HL-60 (cell line): ENCODE results near the gene ATAD3C.
A peak's percentile ranks its signal among the peaks of the same experiment; 100 is the strongest.

Experiments
- DNase-seq, 2 experiments: peaks; one replicate each; pipeline ENCODE4 v3.0.0-alpha.2; 2010 to 2020; ENCODE audit warnings: low read depth in 1 of 2, low spot score in 1 of 2
- H3K27ac ChIP-seq: fragments of 250-450 bp; sonication (Bioruptor Pico); replicated peaks from 2 replicates; pipeline ENCODE4 v1.5.1; 2020; ENCODE audit warnings: mild to moderate bottlenecking, moderate library complexity
- H3K27me3 ChIP-seq: fragments of 250-450 bp; sonication (Bioruptor Pico); 2 replicates; pipeline ENCODE4 v1.5.1; 2021; ENCODE audit warnings: mild to moderate bottlenecking, moderate library complexity; ENCODE audit not compliant: insufficient read depth, poor library complexity, severe bottlenecking
- H3K4me3 ChIP-seq: replicated peaks from 2 replicates; pipeline ENCODE4 v1.5.1; 2011; ENCODE audit warnings: mild to moderate bottlenecking, control low read depth, low read length; ENCODE audit not compliant: insufficient read depth
- GABPA ChIP-seq: IDR thresholded peaks from 2 replicates; pipeline ENCODE4 v1.6.1; 2012; ENCODE audit warnings: low read depth
- POLR2AphosphoS5 ChIP-seq: IDR thresholded peaks from 2 replicates; pipeline ENCODE4 v1.6.1; 2012; ENCODE audit warnings: low read depth
- SPI1 ChIP-seq: IDR thresholded peaks from 2 replicates; pipeline ENCODE4 v1.6.1; 2012; ENCODE audit warnings: low read depth, mild to moderate bottlenecking, borderline replicate concordance
- TF ChIP-seq, protein P1 (sequence below): IDR thresholded peaks from 2 replicates; pipeline ENCODE4 v1.6.1; 2012; ENCODE audit warnings: low read depth; ENCODE audit not compliant: insufficient replicate concordance
- TF ChIP-seq, protein P2 (sequence below): IDR thresholded peaks from one replicate; pipeline ENCODE4 v1.5.1; 2011; ENCODE audit warnings: low read length, control low read depth, inconsistent platforms; ENCODE audit not compliant: insufficient read depth

The ATAD3C gene

DNA sequence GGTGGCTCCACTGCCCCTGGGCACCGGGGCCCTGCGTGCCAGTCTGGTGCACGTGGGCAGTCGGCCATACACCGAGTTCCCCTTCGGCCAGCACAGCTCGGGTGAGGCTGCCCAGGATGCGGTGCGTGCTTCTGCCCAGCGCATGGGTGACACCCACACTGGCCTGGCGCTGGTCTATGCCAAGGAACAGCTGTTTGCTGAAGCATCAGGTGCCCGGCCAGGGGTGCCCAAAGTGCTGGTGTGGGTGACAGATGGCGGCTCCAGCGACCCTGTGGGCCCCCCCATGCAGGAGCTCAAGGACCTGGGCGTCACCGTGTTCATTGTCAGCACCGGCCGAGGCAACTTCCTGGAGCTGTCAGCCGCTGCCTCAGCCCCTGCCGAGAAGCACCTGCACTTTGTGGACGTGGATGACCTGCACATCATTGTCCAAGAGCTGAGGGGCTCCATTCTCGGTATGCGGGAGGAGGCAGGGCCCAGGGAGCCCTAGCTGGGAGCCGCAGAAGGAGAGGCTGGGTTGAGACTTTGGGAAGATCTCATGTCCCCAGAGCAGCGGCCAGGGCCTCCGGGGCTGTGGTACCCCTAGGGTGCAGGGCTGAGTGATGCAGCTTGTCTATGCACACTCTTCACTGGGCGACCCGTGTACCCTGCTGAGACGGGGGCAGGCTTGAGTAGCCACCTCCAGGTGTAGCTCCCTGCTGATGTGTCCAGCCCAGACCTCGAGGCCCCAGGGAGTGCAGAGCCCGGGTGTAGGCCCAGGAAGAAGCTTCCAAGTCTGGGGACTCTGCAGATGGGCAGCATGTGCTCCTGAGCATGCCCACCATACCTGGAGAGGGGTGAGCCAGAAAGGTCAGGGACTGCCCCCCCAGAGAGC, 12.2 kb upstream of the ATAD3C start:
- TF ChIP-seq POLR2AphosphoS5 (no peak), GABPA (no peak), SPI1 (no peak)
- TF ChIP-seq, protein P1, sequence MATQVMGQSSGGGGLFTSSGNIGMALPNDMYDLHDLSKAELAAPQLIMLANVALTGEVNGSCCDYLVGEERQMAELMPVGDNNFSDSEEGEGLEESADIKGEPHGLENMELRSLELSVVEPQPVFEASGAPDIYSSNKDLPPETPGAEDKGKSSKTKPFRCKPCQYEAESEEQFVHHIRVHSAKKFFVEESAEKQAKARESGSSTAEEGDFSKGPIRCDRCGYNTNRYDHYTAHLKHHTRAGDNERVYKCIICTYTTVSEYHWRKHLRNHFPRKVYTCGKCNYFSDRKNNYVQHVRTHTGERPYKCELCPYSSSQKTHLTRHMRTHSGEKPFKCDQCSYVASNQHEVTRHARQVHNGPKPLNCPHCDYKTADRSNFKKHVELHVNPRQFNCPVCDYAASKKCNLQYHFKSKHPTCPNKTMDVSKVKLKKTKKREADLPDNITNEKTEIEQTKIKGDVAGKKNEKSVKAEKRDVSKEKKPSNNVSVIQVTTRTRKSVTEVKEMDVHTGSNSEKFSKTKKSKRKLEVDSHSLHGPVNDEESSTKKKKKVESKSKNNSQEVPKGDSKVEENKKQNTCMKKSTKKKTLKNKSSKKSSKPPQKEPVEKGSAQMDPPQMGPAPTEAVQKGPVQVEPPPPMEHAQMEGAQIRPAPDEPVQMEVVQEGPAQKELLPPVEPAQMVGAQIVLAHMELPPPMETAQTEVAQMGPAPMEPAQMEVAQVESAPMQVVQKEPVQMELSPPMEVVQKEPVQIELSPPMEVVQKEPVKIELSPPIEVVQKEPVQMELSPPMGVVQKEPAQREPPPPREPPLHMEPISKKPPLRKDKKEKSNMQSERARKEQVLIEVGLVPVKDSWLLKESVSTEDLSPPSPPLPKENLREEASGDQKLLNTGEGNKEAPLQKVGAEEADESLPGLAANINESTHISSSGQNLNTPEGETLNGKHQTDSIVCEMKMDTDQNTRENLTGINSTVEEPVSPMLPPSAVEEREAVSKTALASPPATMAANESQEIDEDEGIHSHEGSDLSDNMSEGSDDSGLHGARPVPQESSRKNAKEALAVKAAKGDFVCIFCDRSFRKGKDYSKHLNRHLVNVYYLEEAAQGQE, result no peak
- TF ChIP-seq, protein P2, sequence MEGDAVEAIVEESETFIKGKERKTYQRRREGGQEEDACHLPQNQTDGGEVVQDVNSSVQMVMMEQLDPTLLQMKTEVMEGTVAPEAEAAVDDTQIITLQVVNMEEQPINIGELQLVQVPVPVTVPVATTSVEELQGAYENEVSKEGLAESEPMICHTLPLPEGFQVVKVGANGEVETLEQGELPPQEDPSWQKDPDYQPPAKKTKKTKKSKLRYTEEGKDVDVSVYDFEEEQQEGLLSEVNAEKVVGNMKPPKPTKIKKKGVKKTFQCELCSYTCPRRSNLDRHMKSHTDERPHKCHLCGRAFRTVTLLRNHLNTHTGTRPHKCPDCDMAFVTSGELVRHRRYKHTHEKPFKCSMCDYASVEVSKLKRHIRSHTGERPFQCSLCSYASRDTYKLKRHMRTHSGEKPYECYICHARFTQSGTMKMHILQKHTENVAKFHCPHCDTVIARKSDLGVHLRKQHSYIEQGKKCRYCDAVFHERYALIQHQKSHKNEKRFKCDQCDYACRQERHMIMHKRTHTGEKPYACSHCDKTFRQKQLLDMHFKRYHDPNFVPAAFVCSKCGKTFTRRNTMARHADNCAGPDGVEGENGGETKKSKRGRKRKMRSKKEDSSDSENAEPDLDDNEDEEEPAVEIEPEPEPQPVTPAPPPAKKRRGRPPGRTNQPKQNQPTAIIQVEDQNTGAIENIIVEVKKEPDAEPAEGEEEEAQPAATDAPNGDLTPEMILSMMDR, result no peak
- Histone ChIP-seq H3K27me3 (peaks cover 11% of the 10 kb centered on the region), H3K27ac (no peak overlapping the region), H3K4me3 (no peak overlapping the region)
- no peak for DNase-seq

DNA sequence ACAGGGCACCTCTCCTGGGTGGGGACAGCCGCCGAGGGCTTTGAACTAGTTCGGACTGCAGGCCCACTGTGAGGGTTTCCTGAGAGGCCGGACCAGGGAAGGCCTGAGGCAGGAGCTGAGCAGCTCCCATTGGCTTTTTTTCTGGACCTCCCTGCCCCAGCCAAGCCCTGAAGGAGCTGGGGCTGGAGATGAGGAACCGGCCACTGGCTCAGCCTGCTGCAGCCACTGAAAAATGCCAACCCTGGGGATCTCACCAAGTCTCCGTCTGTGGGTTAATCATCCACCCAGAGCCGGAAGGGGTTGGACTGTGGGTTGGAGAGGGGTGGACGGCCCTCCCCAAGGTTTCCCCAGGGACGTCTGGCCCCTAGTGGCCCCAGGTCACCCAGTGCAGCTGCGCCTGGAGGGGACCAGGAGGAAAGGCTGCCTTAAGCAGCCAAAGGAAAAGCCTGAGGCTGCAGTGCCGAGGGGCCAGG, 11.5 kb upstream of the ATAD3C start:
- TF ChIP-seq GABPA (no peak), POLR2AphosphoS5 (no peak), SPI1 (no peak)
- TF ChIP-seq, protein P1, result no peak
- TF ChIP-seq, protein P2, result no peak
- H3K27me3 ChIP-seq, result peaks cover 11% of the 10 kb centered on the region
- no peak overlapping the region for H3K27ac ChIP-seq
- H3K4me3 ChIP-seq, result no peak overlapping the region
- DNase-seq, result peak; percentile 63 to 72

DNA sequence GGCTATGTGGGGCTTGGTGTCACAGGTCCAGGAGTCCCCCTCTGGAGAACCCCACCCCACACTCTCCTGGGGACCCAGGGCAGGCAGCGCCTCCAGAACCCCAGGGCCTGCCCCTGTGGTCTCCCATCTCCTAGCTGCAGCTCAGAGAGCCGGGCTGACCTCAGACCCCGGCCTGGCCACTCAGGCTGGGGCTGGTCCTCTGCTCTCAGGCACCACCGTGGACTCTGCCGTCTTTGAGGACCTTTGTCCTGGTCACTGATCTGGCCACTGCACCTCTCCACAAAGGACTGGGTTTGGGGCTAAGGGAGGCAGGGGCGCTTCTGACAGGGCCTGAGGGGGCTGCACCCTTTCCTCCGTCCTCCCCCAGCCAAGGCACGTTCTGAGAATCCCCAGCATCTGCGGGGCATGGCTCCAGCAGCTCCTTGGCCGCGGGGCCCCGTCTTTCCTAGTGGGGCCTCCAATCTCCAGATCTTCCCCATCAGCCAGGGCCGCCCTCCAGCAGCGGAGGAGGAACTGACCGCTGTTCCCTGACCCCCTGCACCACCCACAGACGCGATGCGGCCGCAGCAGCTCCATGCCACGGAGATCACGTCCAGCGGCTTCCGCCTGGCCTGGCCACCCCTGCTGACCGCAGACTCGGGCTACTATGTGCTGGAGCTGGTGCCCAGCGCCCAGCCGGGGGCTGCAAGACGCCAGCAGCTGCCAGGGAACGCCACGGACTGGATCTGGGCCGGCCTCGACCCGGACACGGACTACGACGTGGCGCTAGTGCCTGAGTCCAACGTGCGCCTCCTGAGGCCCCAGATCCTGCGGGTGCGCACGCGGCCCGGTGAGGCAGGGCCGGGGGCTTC, 10.7 kb upstream of the ATAD3C start:
- TF ChIP-seq POLR2AphosphoS5 (no peak), SPI1 (no peak), GABPA (no peak)
- TF ChIP-seq, protein P1, result no peak
- Histone ChIP-seq H3K27ac (no peak overlapping the region), H3K27me3 (peaks cover 11% of the 10 kb centered on the region), H3K4me3 (no peak overlapping the region)
- DNase-seq, result no peak
